DOHH2 (cell line): ENCODE data around the gene DPH5.

Experiments used
- EZH2phosphoT487 ChIP-seq: fragments of 200-600 bp; sonication (generic); IDR thresholded peaks from 2 replicates; pipeline ENCODE4 v1.6.1; 2017; ENCODE audit warnings: borderline replicate concordance, mild to moderate bottlenecking, antibody characterized with exemption, low read length, moderate library complexity, mixed read lengths
- TF ChIP-seq, protein P1 (sequence below): fragments of 200-600 bp; sonication (generic); IDR thresholded peaks from one replicate; pipeline ENCODE4 v1.5.1; 2014; ENCODE audit warnings: antibody characterized with exemption, mild to moderate bottlenecking, low read depth, low read length; ENCODE audit not compliant: poor library complexity, severe bottlenecking

DNA sequence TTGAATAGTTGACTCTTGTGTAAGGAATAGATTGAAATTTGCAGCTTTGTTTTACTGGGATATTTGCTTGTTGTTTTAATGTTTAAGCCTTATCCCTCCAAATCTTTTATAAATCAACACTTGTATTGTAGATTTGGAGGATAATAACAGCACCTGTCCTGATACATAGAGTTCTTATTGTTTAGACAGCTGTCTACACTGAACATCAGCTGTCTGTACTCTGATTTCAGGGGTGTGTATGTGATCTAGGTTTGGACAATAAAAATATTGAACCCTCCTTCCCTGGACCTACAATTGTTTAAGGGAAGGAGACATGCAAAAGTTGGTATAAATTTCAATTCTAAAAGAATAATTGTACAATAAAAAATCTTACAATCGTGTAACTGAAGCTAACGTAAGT is 48.3 kb upstream of the DPH5 start:
- TF ChIP-seq, protein P1, sequence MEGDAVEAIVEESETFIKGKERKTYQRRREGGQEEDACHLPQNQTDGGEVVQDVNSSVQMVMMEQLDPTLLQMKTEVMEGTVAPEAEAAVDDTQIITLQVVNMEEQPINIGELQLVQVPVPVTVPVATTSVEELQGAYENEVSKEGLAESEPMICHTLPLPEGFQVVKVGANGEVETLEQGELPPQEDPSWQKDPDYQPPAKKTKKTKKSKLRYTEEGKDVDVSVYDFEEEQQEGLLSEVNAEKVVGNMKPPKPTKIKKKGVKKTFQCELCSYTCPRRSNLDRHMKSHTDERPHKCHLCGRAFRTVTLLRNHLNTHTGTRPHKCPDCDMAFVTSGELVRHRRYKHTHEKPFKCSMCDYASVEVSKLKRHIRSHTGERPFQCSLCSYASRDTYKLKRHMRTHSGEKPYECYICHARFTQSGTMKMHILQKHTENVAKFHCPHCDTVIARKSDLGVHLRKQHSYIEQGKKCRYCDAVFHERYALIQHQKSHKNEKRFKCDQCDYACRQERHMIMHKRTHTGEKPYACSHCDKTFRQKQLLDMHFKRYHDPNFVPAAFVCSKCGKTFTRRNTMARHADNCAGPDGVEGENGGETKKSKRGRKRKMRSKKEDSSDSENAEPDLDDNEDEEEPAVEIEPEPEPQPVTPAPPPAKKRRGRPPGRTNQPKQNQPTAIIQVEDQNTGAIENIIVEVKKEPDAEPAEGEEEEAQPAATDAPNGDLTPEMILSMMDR: no peak
- TF ChIP-seq EZH2phosphoT487: no peak
